Activated CD4-positive, alpha-beta memory T cell treated with anti-CD3 and anti-CD28 coated beads for 36 hours (primary cell): ENCODE data around the gene SLC24A3. TPM values are rescaled to one million over a fixed set of nuclear protein-coding genes. Genes with fewer than 3 reads are reported as not detected.

ENCODE experiments used
- CTCF ChIA-PET: fragments of 350-600 bp; sonication (Branson Sonifier 250); formaldehyde crosslinking; loops from one replicate; lab custom pipeline; 2021; ENCODE audit warnings: antibody characterized with exemption, inconsistent platforms; lab: Charles Lee
- POLR2A ChIA-PET: fragments of 350-600 bp; sonication (Branson Sonifier 250); formaldehyde crosslinking; loops from one replicate; lab custom pipeline; 2021; ENCODE audit warnings: antibody characterized with exemption; lab: Charles Lee
- DNase-seq: peaks from one replicate; pipeline ENCODE4 v3.0.0-alpha.2; 2020
- H3K27ac Mint-ChIP-seq: one replicate; pipeline ENCODE4 v1.8.0; 2021; ENCODE audit warnings: mixed read lengths
- H3K27me3 Mint-ChIP-seq: one replicate; pipeline ENCODE4 v1.8.0; 2021; ENCODE audit warnings: mixed read lengths
- H3K36me3 Mint-ChIP-seq: one replicate; pipeline ENCODE4 v1.8.0; 2021; ENCODE audit warnings: mixed read lengths
- H3K4me1 Mint-ChIP-seq: one replicate; pipeline ENCODE4 v1.8.0; 2021; ENCODE audit warnings: low read depth, mixed read lengths
- H3K4me3 Mint-ChIP-seq: one replicate; pipeline ENCODE4 v1.8.0; 2021; ENCODE audit warnings: mild to moderate bottlenecking, mixed read lengths
- H3K9me3 Mint-ChIP-seq: one replicate; pipeline ENCODE4 v1.8.0; 2021; ENCODE audit warnings: mixed read lengths
- intact Hi-C: fragments of 100-400 bp; cut with micrococcal nuclease; formaldehyde crosslinking; loops from one replicate; pipeline ENCODE4 v1.15.1; 2023
- total RNA-seq, 2 experiments: library from RNA; stranded (reverse); gene quantifications; one replicate each; pipeline ENCODE4 v1.2.3, GENCODE V29; 2021

The SLC24A3 gene
- total RNA-seq, 2 experiments from 2014 or later, result not detected

- Mint-ChIP-seq H3K27ac (no peak overlapping the region), H3K27me3 (no peaks in the 10 kb centered on the region), H3K36me3 (no peaks in the 10 kb centered on the region), H3K9me3 (peaks cover 16% of the 10 kb centered on the region), H3K4me3 (no peak overlapping the region), H3K4me1 (no peaks in the 10 kb centered on the region)
- POLR2A ChIA-PET, result no interaction called here
- DNase-seq, result no peak
- intact Hi-C loops, result no loop called here
- CTCF ChIA-PET, result no interaction called here
Observed at GRCh38 chr20:19712721-19713260, 500.3 kb downstream of the SLC24A3 start.

- Mint-ChIP-seq H3K36me3 (no peaks in the 10 kb centered on the region), H3K27ac (no peak overlapping the region), H3K27me3 (peaks cover 2% of the 10 kb centered on the region), H3K4me1 (no peaks in the 10 kb centered on the region), H3K9me3 (peaks cover 16% of the 10 kb centered on the region), H3K4me3 (no peak overlapping the region)
- intact Hi-C loops, result no loop called here
- DNase-seq, result no peak
- ChIA-PET POLR2A (no interaction called here), CTCF (interaction anchor here (1.2 kb wide), 1 partner anchor 10 kb away, joined by 3 read pairs; no protein-coding TSS in a partner anchor)
Observed at GRCh38 chr20:19713822-19714578, 501.6 kb downstream of the SLC24A3 start.

- CTCF ChIA-PET, result interaction anchor here (0.9 to 1.2 kb wide), 2 partner anchors 9 to 21 kb away, joined by 3 read pairs; no protein-coding TSS in a partner anchor
- peaks cover 16% of the 10 kb centered on the region for H3K9me3 Mint-ChIP-seq
- H3K4me3 Mint-ChIP-seq, result no peak overlapping the region
- H3K36me3 Mint-ChIP-seq, result no peaks in the 10 kb centered on the region
- DNase-seq, result no peak
- peaks cover 2% of the 10 kb centered on the region for H3K27me3 Mint-ChIP-seq
- H3K4me1 Mint-ChIP-seq, result no peaks in the 10 kb centered on the region
- intact Hi-C loops, result no loop called here
- H3K27ac Mint-ChIP-seq, result no peak overlapping the region
- POLR2A ChIA-PET, result no interaction called here
Observed at GRCh38 chr20:19714579-19714840, 502.1 kb downstream of the SLC24A3 start.

GRCh38 chr20:19715986-19716385 is 503.5 kb downstream of the SLC24A3 start:
- POLR2A ChIA-PET, result no interaction called here
- no peak overlapping the region for H3K27ac Mint-ChIP-seq
- H3K4me3 Mint-ChIP-seq, result no peak overlapping the region
- peaks cover 2% of the 10 kb centered on the region for H3K27me3 Mint-ChIP-seq
- H3K4me1 Mint-ChIP-seq, result no peaks in the 10 kb centered on the region
- no peak for DNase-seq
- no peaks in the 10 kb centered on the region for H3K36me3 Mint-ChIP-seq
- CTCF ChIA-PET, result no interaction called here
- peaks cover 16% of the 10 kb centered on the region for H3K9me3 Mint-ChIP-seq
- intact Hi-C loops, result no loop called here

- POLR2A ChIA-PET, result no interaction called here
- Mint-ChIP-seq H3K27ac (no peak overlapping the region), H3K36me3 (no peaks in the 10 kb centered on the region), H3K9me3 (peaks cover 13% of the 10 kb centered on the region), H3K4me1 (no peaks in the 10 kb centered on the region), H3K27me3 (peaks cover 3% of the 10 kb centered on the region), H3K4me3 (no peak overlapping the region)
- CTCF ChIA-PET, result no interaction called here
- DNase-seq, result no peak
- intact Hi-C loops, result no loop called here
Observed at GRCh38 chr20:19718880-19719279, 506.4 kb downstream of the SLC24A3 start.

GRCh38 chr20:19720991-19721390 is 508.5 kb downstream of the SLC24A3 start:
- peaks cover 9% of the 10 kb centered on the region for H3K9me3 Mint-ChIP-seq
- peaks cover 3% of the 10 kb centered on the region for H3K27me3 Mint-ChIP-seq
- no peak for DNase-seq
- H3K4me1 Mint-ChIP-seq, result no peaks in the 10 kb centered on the region
- intact Hi-C loops, result no loop called here
- no peaks in the 10 kb centered on the region for H3K36me3 Mint-ChIP-seq
- no peak overlapping the region for H3K4me3 Mint-ChIP-seq
- ChIA-PET POLR2A (no interaction called here), CTCF (no interaction called here)
- H3K27ac Mint-ChIP-seq, result no peak overlapping the region

- Mint-ChIP-seq H3K27me3 (peaks cover 3% of the 10 kb centered on the region), H3K36me3 (no peaks in the 10 kb centered on the region)
Observed at GRCh38 chr20:19723051-19723450, 510.6 kb downstream of the SLC24A3 start.

GRCh38 chr20:19723813-19724430 is 511.5 kb downstream of the SLC24A3 start:
- POLR2A ChIA-PET, result no interaction called here
- intact Hi-C loops, result no loop called here
- Mint-ChIP-seq H3K36me3 (no peaks in the 10 kb centered on the region), H3K27me3 (peaks cover 1% of the 10 kb centered on the region), H3K4me1 (no peaks in the 10 kb centered on the region), H3K9me3 (no peaks in the 10 kb centered on the region), H3K27ac (no peak overlapping the region), H3K4me3 (no peak overlapping the region)
- no peak for DNase-seq
- CTCF ChIA-PET, result interaction anchor here (1.0 kb wide), 1 partner anchor 10 kb away, joined by 3 read pairs; no protein-coding TSS in a partner anchor

More at GRCh38 chr20:19723051-19723450, 510.6 kb downstream of the SLC24A3 start:
- intact Hi-C loops, result no loop called here
- H3K27ac Mint-ChIP-seq, result no peak overlapping the region
- POLR2A ChIA-PET, result no interaction called here
- DNase-seq, result no peak
- H3K4me1 Mint-ChIP-seq, result no peaks in the 10 kb centered on the region
- H3K4me3 Mint-ChIP-seq, result no peak overlapping the region
- H3K9me3 Mint-ChIP-seq, result no peaks in the 10 kb centered on the region
- CTCF ChIA-PET, result interaction anchor here (1.2 kb wide), 1 partner anchor 39 kb away, joined by 3 read pairs; no protein-coding TSS in a partner anchor

- intact Hi-C loops, result no loop called here
- no peak for DNase-seq
- H3K27ac Mint-ChIP-seq, result no peak overlapping the region
- ChIA-PET POLR2A (no interaction called here), CTCF (no interaction called here)
- no peaks in the 10 kb centered on the region for H3K9me3 Mint-ChIP-seq
- no peaks in the 10 kb centered on the region for H3K36me3 Mint-ChIP-seq
- H3K4me3 Mint-ChIP-seq, result no peak overlapping the region
- H3K4me1 Mint-ChIP-seq, result peaks cover 2% of the 10 kb centered on the region
- H3K27me3 Mint-ChIP-seq, result peaks cover 1% of the 10 kb centered on the region
Observed at GRCh38 chr20:19725373-19725772, 512.9 kb downstream of the SLC24A3 start.

GRCh38 chr20:19725814-19726525 is 513.5 kb downstream of the SLC24A3 start:
- intact Hi-C loops, result no loop called here
- Mint-ChIP-seq H3K27me3 (peaks cover 1% of the 10 kb centered on the region), H3K4me1 (peaks cover 2% of the 10 kb centered on the region), H3K4me3 (no peak overlapping the region), H3K36me3 (no peaks in the 10 kb centered on the region), H3K9me3 (no peaks in the 10 kb centered on the region), H3K27ac (no peak overlapping the region)
- ChIA-PET POLR2A (no interaction called here), CTCF (no interaction called here)
- DNase-seq, result no peak

GRCh38 chr20:19727251-19727847 is 514.9 kb downstream of the SLC24A3 start:
- intact Hi-C loops, result no loop called here
- ChIA-PET POLR2A (no interaction called here), CTCF (no interaction called here)
- Mint-ChIP-seq H3K27ac (no peak overlapping the region), H3K4me3 (no peak overlapping the region), H3K4me1 (peaks cover 2% of the 10 kb centered on the region), H3K36me3 (no peaks in the 10 kb centered on the region), H3K27me3 (peaks cover 3% of the 10 kb centered on the region), H3K9me3 (no peaks in the 10 kb centered on the region)
- no peak for DNase-seq

- CTCF ChIA-PET, result no interaction called here
Observed at GRCh38 chr20:19729672-19730071, 517.2 kb downstream of the SLC24A3 start.

More at GRCh38 chr20:19729672-19730071, 517.2 kb downstream of the SLC24A3 start:
- POLR2A ChIA-PET, result no interaction called here
- Mint-ChIP-seq H3K27me3 (peaks cover 1% of the 10 kb centered on the region), H3K36me3 (no peaks in the 10 kb centered on the region), H3K4me3 (no peak overlapping the region), H3K4me1 (peaks cover 2% of the 10 kb centered on the region), H3K27ac (no peak overlapping the region), H3K9me3 (no peaks in the 10 kb centered on the region)
- intact Hi-C loops, result no loop called here
- DNase-seq, result peak; percentile 37
